NT2/D1 (cell line): ENCODE data around the gene RALGPS1.

ENCODE experiments used
- DNase-seq: peaks from one replicate; pipeline ENCODE4 v3.0.0-alpha.2; 2011; ENCODE audit warnings: low read depth, low spot score
- H3K27me3 ChIP-seq: 2 replicates; pipeline ENCODE4 v1.6.0; 2011; ENCODE audit warnings: mild to moderate bottlenecking; ENCODE audit not compliant: insufficient read length, insufficient read depth
- H3K36me3 ChIP-seq: 2 replicates; pipeline ENCODE4 v1.6.1; 2011; ENCODE audit warnings: mild to moderate bottlenecking, low read length, mixed read lengths; ENCODE audit not compliant: insufficient read depth, insufficient read length
- H3K4me1 ChIP-seq: 2 replicates; pipeline ENCODE4 v1.5.1; 2011; ENCODE audit not compliant: insufficient read depth, insufficient read length
- H3K4me3 ChIP-seq: 2 replicates; pipeline ENCODE4 v1.5.1; 2011; ENCODE audit warnings: low read depth; ENCODE audit not compliant: insufficient read length
- H3K9ac ChIP-seq: 2 replicates; pipeline ENCODE4 v1.6.0; 2011; ENCODE audit warnings: low read depth; ENCODE audit not compliant: insufficient read length
- H3K9me3 ChIP-seq: 2 replicates; pipeline ENCODE4 v1.5.1; 2011; ENCODE audit warnings: mild to moderate bottlenecking, low read length; ENCODE audit not compliant: insufficient read depth
- SUZ12 ChIP-seq: IDR thresholded peaks from 2 replicates; pipeline ENCODE4 v1.6.1; 2011; ENCODE audit not compliant: insufficient read length, insufficient read depth; ENCODE audit errors: extremely low read depth
- YY1 ChIP-seq: IDR thresholded peaks from 2 replicates; pipeline ENCODE4 v1.6.1; 2011; ENCODE audit not compliant: insufficient read length, insufficient read depth
- ZNF274 ChIP-seq: IDR thresholded peaks from 2 replicates; pipeline ENCODE4 v1.6.1; 2011; ENCODE audit warnings: mild to moderate bottlenecking, low read depth, low read length

The RALGPS1 gene

GRCh38 chr9:126906091-126906490 is 8.5 kb upstream of the RALGPS1 start:
- H3K4me3 ChIP-seq: no peak overlapping the region
- H3K4me1 ChIP-seq: peaks cover 2% of the 10 kb centered on the region
- TF ChIP-seq ZNF274: no peak
- no peak for TF ChIP-seq YY1
- TF ChIP-seq SUZ12: no peak
- H3K36me3 ChIP-seq: no peaks in the 10 kb centered on the region
- H3K9me3 ChIP-seq: no peaks in the 10 kb centered on the region
- H3K9ac ChIP-seq: no peak overlapping the region
- DNase-seq: no peak
- peaks cover 1% of the 10 kb centered on the region for H3K27me3 ChIP-seq

GRCh38 chr9:126907058-126907457 is 7.5 kb upstream of the RALGPS1 start:
- Histone ChIP-seq H3K27me3 (peaks cover 8% of the 10 kb centered on the region), H3K4me1 (peaks cover 2% of the 10 kb centered on the region), H3K9me3 (no peaks in the 10 kb centered on the region), H3K4me3 (no peak overlapping the region), H3K36me3 (no peaks in the 10 kb centered on the region), H3K9ac (no peak overlapping the region)
- no peak for DNase-seq
- TF ChIP-seq SUZ12 (no peak), YY1 (no peak), ZNF274 (no peak)

GRCh38 chr9:126915281-126915816 is 767 bp downstream of the RALGPS1 start:
- Histone ChIP-seq H3K4me3 (peak overlapping the region; percentile 36), H3K4me1 (peaks cover 11% of the 10 kb centered on the region), H3K9me3 (no peaks in the 10 kb centered on the region), H3K36me3 (no peaks in the 10 kb centered on the region), H3K27me3 (peaks cover 47% of the 10 kb centered on the region), H3K9ac (peak overlapping the region; percentile 50)
- TF ChIP-seq YY1 (no peak), ZNF274 (no peak), SUZ12 (no peak)
- DNase-seq: no peak

GRCh38 chr9:126915846-126916543 is 1.4 kb downstream of the RALGPS1 start:
- Histone ChIP-seq H3K4me3 (peak overlapping the region; percentile 36), H3K27me3 (peaks cover 47% of the 10 kb centered on the region), H3K9ac (peak overlapping the region; percentile 50), H3K36me3 (no peaks in the 10 kb centered on the region), H3K9me3 (no peaks in the 10 kb centered on the region), H3K4me1 (peaks cover 11% of the 10 kb centered on the region)
- TF ChIP-seq ZNF274: no peak
- no peak for TF ChIP-seq YY1
- no peak for TF ChIP-seq SUZ12
- no peak for DNase-seq

GRCh38 chr9:126916909-126917308 is 2.3 kb downstream of the RALGPS1 start:
- Histone ChIP-seq H3K4me1 (peaks cover 11% of the 10 kb centered on the region), H3K36me3 (no peaks in the 10 kb centered on the region), H3K27me3 (peaks cover 41% of the 10 kb centered on the region), H3K9ac (no peak overlapping the region), H3K9me3 (no peaks in the 10 kb centered on the region), H3K4me3 (no peak overlapping the region)
- TF ChIP-seq YY1 (no peak), ZNF274 (no peak), SUZ12 (no peak)
- no peak for DNase-seq

GRCh38 chr9:126919193-126919592 is 4.6 kb downstream of the RALGPS1 start:
- no peak for DNase-seq
- Histone ChIP-seq H3K4me3 (no peak overlapping the region), H3K9ac (no peak overlapping the region), H3K36me3 (no peaks in the 10 kb centered on the region), H3K27me3 (peaks cover 18% of the 10 kb centered on the region), H3K9me3 (no peaks in the 10 kb centered on the region), H3K4me1 (peaks cover 11% of the 10 kb centered on the region)
- TF ChIP-seq SUZ12 (no peak), YY1 (no peak), ZNF274 (no peak)

- Histone ChIP-seq H3K9me3 (no peaks in the 10 kb centered on the region), H3K9ac (no peak overlapping the region), H3K27me3 (peaks cover 2% of the 10 kb centered on the region), H3K4me1 (no peaks in the 10 kb centered on the region), H3K4me3 (no peak overlapping the region), H3K36me3 (no peaks in the 10 kb centered on the region)
- TF ChIP-seq YY1 (no peak), SUZ12 (no peak), ZNF274 (no peak)
- DNase-seq: no peak
Observed at GRCh38 chr9:126925876-126926275, 11.3 kb downstream of the RALGPS1 start.
